Measurements from ENCODE around the gene CYFIP2. TPM values are rescaled to one million over a fixed set of nuclear protein-coding genes. Genes with fewer than 3 reads are reported as not detected.

CYFIP2 gene
- total RNA-seq, 2 experiments from 2014 or later = 458 to 480 TPM

- H3K36me3 Mint-ChIP-seq = peaks cover 54% of the 10 kb centered on the region
- no peak overlapping the region for H3K4me3 Mint-ChIP-seq
- H3K4me1 Mint-ChIP-seq = peaks cover 34% of the 10 kb centered on the region
- no peaks in the 10 kb centered on the region for H3K27me3 Mint-ChIP-seq
- H3K9me3 Mint-ChIP-seq = no peaks in the 10 kb centered on the region
- POLR2A ChIA-PET = interaction anchor here (0.8 kb wide), 1 partner anchor 57 kb away, joined by 3 read pairs; no protein-coding TSS in a partner anchor
- ATAC-seq (ENCODE audit: low read depth) (no peak), DNase-seq (no peak)
- H3K27ac Mint-ChIP-seq = no peak overlapping the region
Observed at GRCh38 chr5:157300564-157300963, 34.6 kb downstream of the CYFIP2 start.

- ATAC-seq (ENCODE audit: low read depth) = no peak
- no peaks in the 10 kb centered on the region for H3K9me3 Mint-ChIP-seq
- H3K27ac Mint-ChIP-seq = peak overlapping the region; percentile 74
- DNase-seq = no peak
- H3K27me3 Mint-ChIP-seq = no peaks in the 10 kb centered on the region
- no peak overlapping the region for H3K4me3 Mint-ChIP-seq
- peaks cover 35% of the 10 kb centered on the region for H3K4me1 Mint-ChIP-seq
- POLR2A ChIA-PET = interaction anchor here (0.8 kb wide), 1 partner anchor 57 kb away, joined by 3 read pairs; no protein-coding TSS in a partner anchor
- H3K36me3 Mint-ChIP-seq = peaks cover 54% of the 10 kb centered on the region
Observed at GRCh38 chr5:157301066-157301465, 35.1 kb downstream of the CYFIP2 start.

GRCh38 chr5:157303023-157303422 lies 37.1 kb downstream of the CYFIP2 start:
- no peaks in the 10 kb centered on the region for H3K27me3 Mint-ChIP-seq
- peak overlapping the region; percentile 93 for H3K27ac Mint-ChIP-seq
- POLR2A ChIA-PET = interaction anchor here (0.9 to 2.0 kb wide), 5 partner anchors 20 to 123 kb away, joined by 3 to 21 read pairs (median 6); partner anchors contain the start of gene ITK
- no peak overlapping the region for H3K4me3 Mint-ChIP-seq
- ATAC-seq (ENCODE audit: low read depth) (no peak), DNase-seq (no peak)
- H3K36me3 Mint-ChIP-seq = peaks cover 54% of the 10 kb centered on the region
- no peaks in the 10 kb centered on the region for H3K9me3 Mint-ChIP-seq
- peaks cover 48% of the 10 kb centered on the region for H3K4me1 Mint-ChIP-seq

DNA sequence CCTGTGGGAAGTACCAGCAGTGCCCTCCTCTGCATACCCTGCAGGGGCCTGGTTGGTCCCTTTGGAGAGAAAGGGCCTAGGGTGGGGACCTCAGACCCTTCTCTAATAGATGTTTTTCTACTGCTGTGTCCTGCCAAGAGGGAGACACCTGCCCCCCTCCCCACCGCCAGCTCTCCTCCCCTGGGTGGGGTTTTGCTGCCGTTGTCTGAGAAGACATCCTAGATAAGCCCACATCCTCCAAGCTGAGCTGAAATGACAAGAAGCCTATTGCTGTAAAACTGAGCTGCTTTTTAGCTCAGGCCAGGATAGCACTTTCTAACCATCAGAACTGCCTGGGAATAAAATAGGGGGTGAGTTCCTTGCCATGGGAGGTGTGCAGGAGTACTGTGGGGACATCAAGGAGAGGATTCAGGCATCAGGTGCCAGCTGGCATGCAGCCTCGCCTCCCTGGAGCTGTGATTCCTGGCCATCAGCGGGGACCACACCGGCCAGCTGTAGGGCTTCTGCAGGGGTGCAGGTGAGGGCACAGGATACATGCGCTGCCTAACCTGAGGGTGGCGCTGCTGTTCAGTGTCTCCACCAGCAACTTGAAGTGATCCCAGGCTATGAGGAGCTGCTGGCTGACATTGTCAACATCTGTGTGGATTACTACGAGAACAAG lies 37.9 kb downstream of the CYFIP2 start:
- peak; percentile 65 for ATAC-seq (ENCODE audit: low read depth)
- Mint-ChIP-seq H3K27me3 (no peaks in the 10 kb centered on the region), H3K36me3 (peaks cover 51% of the 10 kb centered on the region), H3K27ac (peak overlapping the region; percentile 93), H3K4me3 (peak overlapping the region; percentile 62), H3K9me3 (no peaks in the 10 kb centered on the region), H3K4me1 (peaks cover 45% of the 10 kb centered on the region)
- POLR2A ChIA-PET = interaction anchor here (0.6 to 2.0 kb wide), 5 partner anchors 31 to 465 kb away, joined by 3 to 21 read pairs (median 6); partner anchors contain the start of gene ITK
- DNase-seq = peak; percentile 68

GRCh38 chr5:157306081-157306480 lies 40.2 kb downstream of the CYFIP2 start:
- H3K9me3 Mint-ChIP-seq = no peaks in the 10 kb centered on the region
- peak overlapping the region; percentile 81 for H3K4me3 Mint-ChIP-seq
- peaks cover 45% of the 10 kb centered on the region for H3K4me1 Mint-ChIP-seq
- peak overlapping the region; percentile 92 for H3K27ac Mint-ChIP-seq
- peaks cover 55% of the 10 kb centered on the region for H3K36me3 Mint-ChIP-seq
- POLR2A ChIA-PET = interaction anchor here (0.8 to 2.6 kb wide), 5 partner anchors 23 to 163 kb away, joined by 3 to 13 read pairs (median 3); partner anchors contain the start of gene MED7
- ATAC-seq (ENCODE audit: low read depth) = no peak
- H3K27me3 Mint-ChIP-seq = no peaks in the 10 kb centered on the region
- DNase-seq = no peak

- ATAC-seq (ENCODE audit: low read depth) = peak; percentile 78
- H3K27ac Mint-ChIP-seq = peak overlapping the region; percentile 92
- H3K4me1 Mint-ChIP-seq = peaks cover 47% of the 10 kb centered on the region
- peak overlapping the region; percentile 81 for H3K4me3 Mint-ChIP-seq
- DNase-seq = no peak
- H3K9me3 Mint-ChIP-seq = no peaks in the 10 kb centered on the region
- H3K27me3 Mint-ChIP-seq = no peaks in the 10 kb centered on the region
- H3K36me3 Mint-ChIP-seq = peaks cover 56% of the 10 kb centered on the region
- POLR2A ChIA-PET = interaction anchor here (0.6 to 2.6 kb wide), 6 partner anchors 24 to 199 kb away, joined by 3 to 13 read pairs (median 4); partner anchors contain the start of gene MED7
Observed at GRCh38 chr5:157306692-157307471, 41.0 kb downstream of the CYFIP2 start.

DNA sequence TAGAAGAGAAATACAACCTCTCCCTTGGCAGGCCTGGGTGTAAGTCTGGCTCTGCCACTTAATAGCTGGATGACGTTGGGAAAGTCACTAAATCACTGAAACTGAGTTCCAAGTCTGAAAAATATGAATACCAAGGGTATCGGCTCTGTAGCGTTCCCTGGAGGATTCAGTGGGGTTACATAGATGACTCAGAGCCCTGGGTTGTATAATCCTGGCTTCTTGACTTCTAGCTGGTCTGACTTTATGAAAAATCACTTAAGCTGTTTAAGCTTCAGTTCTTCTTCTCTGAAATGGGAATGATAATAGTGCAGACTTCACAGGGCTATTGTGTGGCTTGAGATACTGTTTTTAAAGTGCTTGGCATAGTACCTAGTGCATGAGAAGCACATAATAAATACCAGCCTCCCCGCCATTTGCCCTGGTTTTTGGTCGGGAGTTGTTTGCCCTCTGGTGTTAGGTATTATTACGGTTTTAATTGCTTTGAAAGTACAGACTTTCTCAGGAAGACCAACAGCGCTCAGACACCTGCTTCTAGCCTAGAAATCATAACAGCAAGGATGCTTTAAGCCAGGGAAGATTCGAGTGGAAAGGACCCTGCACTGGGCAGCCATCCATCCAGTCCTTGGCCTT lies 43.0 kb downstream of the CYFIP2 start:
- H3K4me1 Mint-ChIP-seq = peaks cover 43% of the 10 kb centered on the region

GRCh38 chr5:157309796-157310195 lies 43.9 kb downstream of the CYFIP2 start:
- DNase-seq (no peak), ATAC-seq (ENCODE audit: low read depth) (no peak)
- peaks cover 52% of the 10 kb centered on the region for H3K36me3 Mint-ChIP-seq
- POLR2A ChIA-PET = no interaction called here
- H3K27ac Mint-ChIP-seq = no peak overlapping the region
- H3K27me3 Mint-ChIP-seq = no peaks in the 10 kb centered on the region
- no peak overlapping the region for H3K4me3 Mint-ChIP-seq
- peaks cover 37% of the 10 kb centered on the region for H3K4me1 Mint-ChIP-seq
- H3K9me3 Mint-ChIP-seq = no peaks in the 10 kb centered on the region

More for the DNA sequence above, 43.0 kb downstream of the CYFIP2 start:
- Mint-ChIP-seq H3K4me3 (no peak overlapping the region), H3K9me3 (no peaks in the 10 kb centered on the region), H3K27ac (peak overlapping the region; percentile 92), H3K36me3 (peaks cover 51% of the 10 kb centered on the region), H3K27me3 (no peaks in the 10 kb centered on the region)
- ATAC-seq (ENCODE audit: low read depth) (no peak), DNase-seq (no peak)
- POLR2A ChIA-PET = no interaction called here

DNA sequence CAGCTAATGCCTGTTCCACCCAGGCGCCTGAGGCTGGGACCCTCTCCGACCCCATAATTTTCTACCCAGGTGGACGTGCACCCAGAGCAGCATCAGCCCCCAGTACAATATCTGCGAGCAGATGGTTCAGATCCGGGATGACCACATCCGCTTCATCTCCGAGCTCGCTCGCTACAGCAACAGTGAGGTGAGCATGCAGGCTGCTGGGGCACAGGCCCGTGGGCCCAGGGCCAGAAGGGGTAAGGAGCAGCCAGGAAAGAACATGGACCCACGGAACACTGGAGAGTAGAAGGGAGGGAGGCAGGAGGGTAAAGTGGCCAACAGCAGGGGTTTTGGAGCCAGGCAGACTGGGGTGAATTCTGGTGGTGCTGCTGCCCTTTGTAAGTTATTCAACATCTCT lies 45.7 kb downstream of the CYFIP2 start:
- H3K27ac Mint-ChIP-seq = peak overlapping the region; percentile 51
- H3K36me3 Mint-ChIP-seq = peaks cover 44% of the 10 kb centered on the region
- peaks cover 22% of the 10 kb centered on the region for H3K4me1 Mint-ChIP-seq
- no peaks in the 10 kb centered on the region for H3K27me3 Mint-ChIP-seq
- H3K4me3 Mint-ChIP-seq = no peak overlapping the region
- DNase-seq (no peak), ATAC-seq (ENCODE audit: low read depth) (no peak)
- POLR2A ChIA-PET = interaction anchor here (0.6 kb wide), 1 partner anchor 84 kb away, joined by 8 read pairs; no protein-coding TSS in a partner anchor
- no peaks in the 10 kb centered on the region for H3K9me3 Mint-ChIP-seq

DNA sequence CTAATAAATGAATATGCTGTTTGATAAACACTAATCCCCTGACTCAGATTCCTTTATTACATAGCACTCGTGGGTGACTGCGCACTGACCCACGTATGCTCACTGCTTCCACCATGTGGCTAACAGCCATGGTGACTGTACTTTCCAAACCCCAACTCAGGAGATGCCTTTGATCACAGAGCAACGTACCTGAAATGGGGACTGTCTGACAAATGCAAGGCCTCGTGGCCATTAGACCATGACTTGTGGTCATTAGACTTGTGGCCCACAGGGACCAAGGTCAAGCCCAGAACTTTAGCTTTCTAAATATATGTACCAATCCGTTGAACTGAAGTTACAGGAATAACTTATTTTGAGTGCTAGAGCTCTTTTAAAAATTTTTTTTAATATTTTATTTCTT lies 46.6 kb downstream of the CYFIP2 start:
- H3K9me3 Mint-ChIP-seq = no peaks in the 10 kb centered on the region
- H3K4me3 Mint-ChIP-seq = no peak overlapping the region
- H3K4me1 Mint-ChIP-seq = peaks cover 17% of the 10 kb centered on the region
- DNase-seq (no peak), ATAC-seq (ENCODE audit: low read depth) (peak; percentile 86)
- H3K27me3 Mint-ChIP-seq = no peaks in the 10 kb centered on the region
- H3K36me3 Mint-ChIP-seq = peaks cover 47% of the 10 kb centered on the region
- POLR2A ChIA-PET = interaction anchor here (0.6 to 1.5 kb wide), 5 partner anchors 43 to 546 kb away, joined by 3 to 4 read pairs (median 3); partner anchors contain the start of genes CLINT1, CYFIP2 and MED7
- H3K27ac Mint-ChIP-seq = peak overlapping the region; percentile 54

DNA sequence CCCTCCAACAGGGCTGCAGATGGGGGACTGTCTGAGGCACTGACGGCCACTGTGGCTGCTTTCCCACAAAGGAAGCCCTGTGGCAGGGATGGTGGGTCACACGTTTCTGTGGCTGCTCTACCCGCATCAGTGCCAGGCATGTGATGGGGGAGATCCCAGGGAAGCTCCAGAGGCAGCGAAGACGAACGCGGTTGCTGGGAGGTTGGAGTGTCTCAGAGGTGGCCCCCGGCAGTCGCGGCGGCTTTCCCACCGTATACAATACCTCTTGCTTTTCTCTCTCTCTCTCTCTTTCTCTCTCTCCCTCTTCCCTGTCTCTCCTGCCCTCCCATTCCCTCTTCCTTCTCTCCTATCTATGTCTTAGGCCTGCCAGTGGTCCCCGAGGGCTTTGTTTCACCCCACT lies 56.7 kb downstream of the CYFIP2 start:
- Mint-ChIP-seq H3K27ac (peak overlapping the region; percentile 34), H3K4me1 (peaks cover 13% of the 10 kb centered on the region), H3K27me3 (no peaks in the 10 kb centered on the region), H3K36me3 (peaks cover 49% of the 10 kb centered on the region), H3K4me3 (no peak overlapping the region), H3K9me3 (no peaks in the 10 kb centered on the region)
- POLR2A ChIA-PET = no interaction called here
- ATAC-seq (ENCODE audit: low read depth) (no peak), DNase-seq (no peak)

DNA sequence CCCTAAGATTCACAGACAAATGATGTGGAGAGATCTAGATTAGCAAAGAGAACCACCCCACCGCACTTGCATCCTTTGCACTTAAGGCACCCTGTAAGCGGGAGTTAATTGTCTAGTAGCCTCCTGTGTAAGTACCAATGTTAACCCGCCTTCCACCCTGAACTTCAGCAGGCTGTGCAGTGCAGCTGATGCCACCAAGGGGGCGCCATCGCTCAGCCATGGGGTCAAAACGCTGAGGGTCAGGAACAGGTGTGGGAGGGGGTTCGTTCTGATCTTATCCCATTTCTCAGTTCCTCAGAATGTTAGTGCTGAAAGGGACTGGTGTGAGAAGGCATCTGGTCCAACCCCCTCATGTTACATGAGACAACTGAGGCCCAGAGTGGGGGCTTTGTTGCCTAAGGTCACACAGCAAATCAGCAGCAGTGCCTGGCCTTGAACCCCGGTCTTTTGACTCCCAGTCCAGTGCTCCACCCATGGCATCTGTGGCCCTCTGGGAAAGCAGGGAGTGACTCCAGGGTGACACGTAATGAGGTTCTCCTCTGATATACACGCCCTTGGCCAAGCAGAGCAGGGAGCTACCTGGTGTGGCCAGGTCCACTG lies 57.3 kb downstream of the CYFIP2 start:
- peaks cover 45% of the 10 kb centered on the region for H3K36me3 Mint-ChIP-seq
- H3K4me3 Mint-ChIP-seq = no peak overlapping the region
- no peaks in the 10 kb centered on the region for H3K9me3 Mint-ChIP-seq
- no peaks in the 10 kb centered on the region for H3K27me3 Mint-ChIP-seq
- ATAC-seq (ENCODE audit: low read depth) (no peak), DNase-seq (no peak)
- POLR2A ChIA-PET = no interaction called here
- H3K4me1 Mint-ChIP-seq = peaks cover 18% of the 10 kb centered on the region
- H3K27ac Mint-ChIP-seq = no peak overlapping the region

GRCh38 chr5:157324237-157324636 lies 58.3 kb downstream of the CYFIP2 start:
- peaks cover 23% of the 10 kb centered on the region for H3K4me1 Mint-ChIP-seq
- H3K27ac Mint-ChIP-seq = peak overlapping the region; percentile 55

More at GRCh38 chr5:157324237-157324636, 58.3 kb downstream of the CYFIP2 start:
- H3K27me3 Mint-ChIP-seq = no peaks in the 10 kb centered on the region
- H3K4me3 Mint-ChIP-seq = no peak overlapping the region
- H3K9me3 Mint-ChIP-seq = no peaks in the 10 kb centered on the region
- DNase-seq = no peak
- ATAC-seq (ENCODE audit: low read depth) = no peak
- POLR2A ChIA-PET = interaction anchor here (0.8 kb wide), 1 partner anchor 8 kb away, joined by 3 read pairs; no protein-coding TSS in a partner anchor
- H3K36me3 Mint-ChIP-seq = peaks cover 45% of the 10 kb centered on the region
